RKO (cell line): ENCODE data around the gene PAFAH1B2.

ENCODE experiments used
- DNase-seq: peaks from one replicate; pipeline ENCODE4 v3.0.0-alpha.2; 2016; ENCODE audit warnings: low spot score

PAFAH1B2 gene

GRCh38 chr11:117221775-117222517 lies 77.9 kb downstream of the PAFAH1B2 start:
- DNase-seq, result no peak

GRCh38 chr11:117222991-117223740 lies 79.1 kb downstream of the PAFAH1B2 start:
- no peak for DNase-seq

DNA sequence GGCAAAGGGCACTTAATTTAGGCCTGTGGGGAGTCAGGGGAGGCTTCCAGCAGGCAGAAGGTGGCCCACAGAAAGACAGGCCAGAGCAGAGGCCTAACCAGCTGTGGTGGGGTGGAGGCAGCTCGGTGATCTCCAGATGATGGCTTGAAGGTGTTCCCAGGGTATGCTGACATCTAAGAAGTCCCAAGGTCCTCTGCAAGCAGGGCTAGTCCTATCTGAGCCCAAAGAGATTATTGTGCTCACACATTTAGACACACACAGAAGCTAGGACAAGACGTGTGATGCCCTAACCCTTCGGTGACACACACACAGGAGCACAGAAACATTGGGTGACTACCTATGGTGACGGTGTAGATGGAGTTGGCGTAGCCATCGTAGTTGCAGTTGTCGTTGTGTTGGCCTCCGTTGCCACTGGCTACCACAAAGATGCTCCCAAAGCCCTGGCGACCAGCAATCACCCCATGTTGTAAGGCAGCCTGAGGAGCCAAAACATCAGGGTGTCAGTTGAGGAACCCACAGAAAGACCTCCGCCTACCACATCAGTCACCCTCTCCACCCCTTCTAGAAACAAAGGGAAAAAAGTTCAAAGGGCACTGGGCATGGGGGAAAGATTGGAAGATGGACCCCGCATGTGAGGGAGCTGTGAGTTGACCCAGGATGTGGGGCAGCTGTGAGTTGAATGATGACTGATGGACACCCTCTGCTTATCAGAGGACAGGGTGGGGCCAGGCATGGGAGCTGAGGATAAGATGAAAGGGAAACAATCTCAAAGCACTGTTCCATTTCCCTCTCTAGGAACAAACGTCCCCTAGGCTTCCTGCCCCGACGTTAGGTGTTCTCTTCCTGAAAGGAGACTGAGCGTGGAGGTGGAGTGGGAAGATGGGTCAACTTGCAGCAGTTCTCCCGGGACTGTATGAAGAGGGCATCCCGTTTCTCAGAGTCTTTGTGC lies 79.9 kb downstream of the PAFAH1B2 start:
- no peak for DNase-seq

- no peak for DNase-seq
Observed at GRCh38 chr11:117225553-117226170, 81.6 kb downstream of the PAFAH1B2 start.
